ENCODE data around the gene KDELR3.

DNA sequence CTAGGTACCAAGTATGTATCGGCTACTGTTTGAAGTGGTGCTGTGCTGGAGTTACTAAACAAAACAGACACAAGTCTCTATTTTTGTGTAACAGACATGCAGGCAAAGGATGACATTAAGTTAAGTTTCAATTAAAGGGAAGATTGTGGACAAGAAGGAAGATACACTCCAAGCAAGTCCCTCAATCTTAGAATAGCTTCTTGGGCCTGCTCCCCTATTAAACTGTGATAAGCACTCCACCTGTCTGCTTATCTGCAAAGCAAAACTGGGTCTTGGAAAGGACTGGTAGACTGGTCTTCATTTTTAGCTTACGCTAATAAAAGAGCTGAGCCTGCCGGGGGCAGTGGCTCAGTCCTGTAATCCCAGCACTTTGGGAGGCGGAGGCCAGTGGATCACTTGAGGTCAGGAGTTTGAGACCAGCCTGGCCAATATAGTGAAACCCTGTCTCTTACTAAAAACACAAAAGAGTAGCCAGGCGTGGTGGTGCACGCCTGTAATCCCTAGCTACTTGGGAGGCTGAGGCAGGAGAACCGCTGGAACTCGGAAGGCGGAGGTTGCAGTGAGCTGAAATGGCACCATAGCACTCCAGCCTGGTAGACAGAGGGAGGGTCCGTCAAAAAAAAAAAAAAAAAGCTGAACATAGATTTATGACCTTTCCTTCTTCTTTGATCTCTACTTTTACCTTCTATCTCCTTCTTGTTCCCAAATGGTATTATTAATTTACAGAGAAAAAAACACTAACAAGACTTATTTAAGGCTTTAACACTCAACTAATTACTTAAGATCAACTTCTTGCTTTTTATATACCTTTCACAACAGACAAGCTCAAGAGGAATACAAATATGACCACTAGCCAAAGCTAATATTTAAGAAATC, 34.1 kb downstream of the KDELR3 start:
- TF ChIP-seq FOXM1 (IDR thresholded peaks at IDR 0.05; ENCODE audit: borderline replicate concordance, low read depth) (no peak), CREB1 (IDR thresholded peaks at IDR 0.05; ENCODE audit: low read depth) (no peak), RAD21 (IDR thresholded peaks at IDR 0.05; ENCODE audit: low read depth) (no peak), TAF1 (IDR thresholded peaks at IDR 0.05; ENCODE audit: low read depth) (no peak), CEBPB (IDR thresholded peaks at IDR 0.05) (no peak), NFIC (IDR thresholded peaks at IDR 0.05) (no peak), YY1 (IDR thresholded peaks at IDR 0.05; ENCODE audit: low read depth) (no peak), TEAD4 (IDR thresholded peaks at IDR 0.05) (no peak), EP300 (IDR thresholded peaks at IDR 0.05; ENCODE audit: borderline replicate concordance) (no peak)
- TF ChIP-seq, protein P1, sequence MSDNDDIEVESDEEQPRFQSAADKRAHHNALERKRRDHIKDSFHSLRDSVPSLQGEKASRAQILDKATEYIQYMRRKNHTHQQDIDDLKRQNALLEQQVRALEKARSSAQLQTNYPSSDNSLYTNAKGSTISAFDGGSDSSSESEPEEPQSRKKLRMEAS (IDR thresholded peaks at IDR 0.05) = no peak

Data from Ishikawa (cell line).